PC-9 (cell line): ENCODE data around the gene DNAJB6. TPM values are rescaled to one million over a fixed set of nuclear protein-coding genes. Genes with fewer than 3 reads are reported as not detected.
A peak's percentile ranks its signal among the peaks of the same experiment; 100 is the strongest.
"Not testable (repeated sequence)": the region's sequence is repeated elsewhere in the genome, so short reads cannot be mapped to it uniquely, and the experiment has no call there.

ENCODE experiments used
- BruUV-seq: library from RNA; stranded (reverse); fragments of 400-500 nt; replicated peaks from 2 replicates; lab custom pipeline; 2021; lab: Mats Ljungman, UMichigan
- CTCF ChIA-PET: fragments of 300-600 bp; sonication (Branson Sonifier 250); formaldehyde crosslinking; loops from one replicate; lab custom pipeline; 2022; ENCODE audit warnings: antibody characterized with exemption; lab: Charles Lee
- POLR2A ChIA-PET: fragments of 300-600 bp; sonication (Branson Sonifier 250); formaldehyde crosslinking; loops from one replicate; lab custom pipeline; 2022; ENCODE audit warnings: antibody characterized with exemption; ENCODE audit not compliant: unreplicated experiment; lab: Charles Lee
- DNase-seq, 2 experiments: peaks; one replicate each; pipeline versions ENCODE4 v3.0.0 to v3.0.0-alpha.2; 2015 to 2022; ENCODE audit warnings: mixed read lengths in 1 of 2
- H2AFZ ChIP-seq: fragments of 200-600 bp; sonication (generic); 2 replicates; pipeline ENCODE4 v1.8.1; 2017; ENCODE audit warnings: antibody characterized with exemption
- H3F3A ChIP-seq: fragments of 200-600 bp; sonication (generic); 2 replicates; pipeline ENCODE4 v1.8.1; 2017; ENCODE audit warnings: antibody characterized with exemption, mild to moderate bottlenecking, low read depth; ENCODE audit not compliant: insufficient read depth
- H3K27ac ChIP-seq: fragments of 200-600 bp; sonication (generic); 2 replicates; pipeline ENCODE4 v1.6.1; 2016; ENCODE audit warnings: mixed run types
- H3K27me3 ChIP-seq: fragments of 200-600 bp; sonication (generic); 2 replicates; pipeline ENCODE4 v1.6.1; 2016; ENCODE audit warnings: low read depth, mixed run types; ENCODE audit not compliant: insufficient read depth
- H3K36me3 ChIP-seq: fragments of 200-600 bp; sonication (generic); 2 replicates; pipeline ENCODE4 v1.6.1; 2016; ENCODE audit warnings: low read depth, mixed run types
- H3K4me1 ChIP-seq: fragments of 200-600 bp; sonication (generic); replicated peaks from 2 replicates; pipeline ENCODE4 v1.6.1; 2016; ENCODE audit warnings: mixed run types; ENCODE audit not compliant: insufficient read depth
- H3K4me2 ChIP-seq: fragments of 200-600 bp; sonication (generic); 2 replicates; pipeline ENCODE4 v1.6.1; 2017; ENCODE audit warnings: mixed run types
- H3K4me3 ChIP-seq: fragments of 200-600 bp; sonication (generic); 2 replicates; pipeline ENCODE4 v1.6.1; 2016; ENCODE audit warnings: mixed run types
- H3K79me2 ChIP-seq: fragments of 200-600 bp; sonication (generic); 2 replicates; pipeline ENCODE4 v1.6.1; 2017; ENCODE audit warnings: low read depth, mixed run types
- H3K9me2 ChIP-seq: fragments of 200-600 bp; sonication (generic); 2 replicates; pipeline ENCODE4 v1.8.1; 2017; ENCODE audit warnings: mild to moderate bottlenecking; ENCODE audit not compliant: insufficient read depth
- H3K9me3 ChIP-seq: fragments of 200-600 bp; sonication (generic); 2 replicates; pipeline ENCODE4 v1.8.1; 2016; ENCODE audit warnings: low read depth; ENCODE audit not compliant: insufficient read depth
- H4K20me1 ChIP-seq: fragments of 200-600 bp; sonication (generic); 2 replicates; pipeline ENCODE4 v1.8.1; 2017; ENCODE audit not compliant: insufficient read depth
- CTCF ChIP-seq: fragments of 200-600 bp; sonication (generic); conservative IDR thresholded peaks from 2 replicates; pipeline ENCODE4 v1.6.1; 2017; ENCODE audit warnings: mixed run types, antibody characterized with exemption, mild to moderate bottlenecking, moderate library complexity
- EZH2 ChIP-seq: fragments of 200-600 bp; sonication (generic); IDR thresholded peaks from 2 replicates; pipeline ENCODE4 v1.8.0; 2017; ENCODE audit warnings: antibody characterized with exemption, low read depth
- intact Hi-C: fragments of 100-400 bp; cut with micrococcal nuclease; formaldehyde crosslinking; loops from one replicate; pipeline ENCODE4 v1.10.0; 2022; ENCODE audit not compliant: unreplicated experiment
- total RNA-seq: library from RNA; stranded (reverse); gene quantifications from 2 replicates; pipeline ENCODE4 v1.2.3, GENCODE V29; 2021

DNAJB6 gene
- total RNA-seq, 1 experiment from 2014 or later: 182 TPM

GRCh38 chr7:157446322-157446721 lies 109.5 kb downstream of the DNAJB6 start:
- no peak overlapping the region for H3K4me3 ChIP-seq
- TF ChIP-seq EZH2 (no peak), CTCF (no peak)
- no TSS peak for BruUV-seq
- no peaks in the 10 kb centered on the region for H3F3A ChIP-seq
- no peaks in the 10 kb centered on the region for H3K79me2 ChIP-seq
- no peak overlapping the region for H3K4me2 ChIP-seq
- no peaks in the 10 kb centered on the region for H3K9me2 ChIP-seq
- no peak for DNase-seq
- H3K9me3 ChIP-seq: no peaks in the 10 kb centered on the region
- ChIA-PET POLR2A (no interaction called here), CTCF (no interaction called here)
- H3K27me3 ChIP-seq: peaks cover 64% of the 10 kb centered on the region
- intact Hi-C loops: no loop called here
- H3K36me3 ChIP-seq: no peaks in the 10 kb centered on the region
- H3K4me1 ChIP-seq: no peaks in the 10 kb centered on the region
- H2AFZ ChIP-seq: no peak overlapping the region
- H3K27ac ChIP-seq: no peak overlapping the region
- H4K20me1 ChIP-seq: no peaks in the 10 kb centered on the region; the same call in 1 of the 2 replicates

DNA sequence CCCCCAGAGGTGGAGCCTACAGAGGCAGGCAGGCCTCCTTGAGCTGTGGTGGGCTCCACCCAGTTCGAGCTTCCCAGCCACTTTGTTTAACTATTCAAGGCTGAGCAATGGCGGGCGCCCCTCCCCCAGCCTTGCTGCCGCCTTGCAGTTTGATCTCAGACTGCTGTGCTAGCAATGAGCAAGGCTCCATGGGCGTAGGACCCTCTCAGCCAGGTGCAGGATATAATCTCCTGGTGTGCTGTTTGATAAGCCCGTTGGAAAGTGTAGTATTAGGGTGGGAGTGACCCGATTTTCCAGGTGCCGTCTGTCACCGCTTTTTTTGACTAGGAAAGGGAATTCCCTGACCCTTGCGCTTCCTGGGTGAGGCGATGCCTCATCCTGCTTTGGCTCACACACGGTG lies 117.2 kb downstream of the DNAJB6 start:
- POLR2A ChIA-PET, H3K9me2 ChIP-seq, H3K4me1 ChIP-seq, H2AFZ ChIP-seq, H3K27ac ChIP-seq, H3F3A ChIP-seq, H3K36me3 ChIP-seq, BruUV-seq, CTCF ChIA-PET, H4K20me1 ChIP-seq, H3K4me2 ChIP-seq, DNase-seq, H3K79me2 ChIP-seq, intact Hi-C loops, H3K9me3 ChIP-seq, H3K4me3 ChIP-seq: not testable (repeated sequence)
- H3K27me3 ChIP-seq: peaks cover 84% of the 10 kb centered on the region

DNA sequence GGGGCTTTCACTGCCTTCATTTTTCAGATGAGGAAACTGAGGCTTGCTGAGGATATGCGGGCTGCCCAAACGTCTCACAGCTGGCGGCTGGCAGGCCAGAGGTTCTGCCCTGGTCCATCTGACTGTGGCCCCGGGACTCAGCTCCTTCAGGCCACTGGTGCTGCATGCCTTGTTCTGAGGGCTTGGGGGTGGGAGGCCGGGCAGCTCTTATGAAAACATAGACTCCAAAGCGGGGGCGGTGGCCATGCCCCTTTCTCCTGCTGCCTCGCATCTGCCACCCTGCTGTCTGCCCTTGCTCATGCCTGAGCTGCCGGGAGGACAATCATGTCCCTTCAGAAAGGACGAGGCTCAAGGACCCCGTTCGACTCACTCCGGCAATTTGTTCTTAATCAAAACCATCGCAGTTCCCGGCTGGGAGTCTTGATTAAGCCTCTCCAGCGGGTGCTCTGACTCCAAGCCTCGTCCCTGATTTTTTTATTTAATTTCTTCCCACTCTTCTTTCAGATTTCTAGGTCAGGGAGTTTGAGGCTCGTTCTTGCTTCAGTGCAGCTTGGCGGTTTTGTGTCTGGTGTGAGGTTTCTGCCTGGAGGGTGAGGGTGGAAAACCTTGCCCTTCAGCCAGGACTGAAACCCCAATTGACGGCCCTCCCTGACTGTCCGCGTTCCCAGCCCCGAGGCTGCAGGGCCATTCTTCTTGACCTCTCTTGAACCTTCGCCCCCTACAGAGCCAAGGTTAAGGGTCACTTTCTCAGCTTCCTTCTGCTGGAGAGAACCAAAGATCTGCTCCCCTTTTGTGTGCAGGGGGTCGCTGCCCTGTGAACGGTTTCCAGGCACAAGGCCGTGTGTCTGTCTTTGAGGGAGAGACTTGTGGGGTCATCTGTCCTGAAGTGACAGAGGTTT lies 120.8 kb downstream of the DNAJB6 start:
- Histone ChIP-seq H3K4me3 (no peak overlapping the region), H3K27ac (no peak overlapping the region), H3K9me2 (no peaks in the 10 kb centered on the region), H3K4me2 (no peak overlapping the region), H3K36me3 (no peaks in the 10 kb centered on the region), H4K20me1 (no peaks in the 10 kb centered on the region), H3K79me2 (no peaks in the 10 kb centered on the region), H3F3A (no peaks in the 10 kb centered on the region), H3K9me3 (0 out of 2 replicates have a peak, but pooled peaks cover 3% of the 10 kb centered on the region), H2AFZ (no peak overlapping the region), H3K4me1 (no peaks in the 10 kb centered on the region), H3K27me3 (peaks cover 99% of the 10 kb centered on the region)
- no TSS peak for BruUV-seq
- CTCF ChIA-PET: no interaction called here
- intact Hi-C loops: no loop called here
- POLR2A ChIA-PET: no interaction called here
- peak in 1 of 2 experiments; percentile 27 for DNase-seq
- no peak for TF ChIP-seq CTCF
- no peak for TF ChIP-seq EZH2
